A673 (cell line): ENCODE results near the gene RFXAP. TPM values are rescaled to one million over a fixed set of nuclear protein-coding genes. Genes with fewer than 3 reads are reported as not detected.

ENCODE experiments used
- BruUV-seq: library from RNA; stranded (reverse); fragments of 400-500 nt; replicated peaks from 2 replicates; lab custom pipeline; 2021; lab: Mats Ljungman, UMichigan
- CTCF ChIA-PET: fragments of 300-600 bp; sonication (Branson Sonifier 250); formaldehyde crosslinking; loops from one replicate; lab custom pipeline; 2022; ENCODE audit warnings: antibody characterized with exemption; lab: Charles Lee
- POLR2A ChIA-PET: fragments of 300-600 bp; sonication (Branson Sonifier 250); formaldehyde crosslinking; loops from one replicate; lab custom pipeline; 2022; ENCODE audit warnings: antibody characterized with exemption; ENCODE audit not compliant: low non-redundant PET; lab: Charles Lee
- DNase-seq: peaks from one replicate; pipeline ENCODE4 v3.0.0-alpha.2; 2015; ENCODE audit warnings: low spot score
- H3K27ac ChIP-seq: fragments of 200-600 bp; sonication (generic); 2 replicates; pipeline ENCODE4 v1.5.1; 2016; ENCODE audit warnings: mixed run types, low read depth, mild to moderate bottlenecking, mixed read lengths, antibody characterized with exemption, low read length; ENCODE audit not compliant: poor library complexity, severe bottlenecking
- H3K27me3 ChIP-seq: fragments of 200-600 bp; sonication (generic); replicated peaks from 2 replicates; pipeline ENCODE4 v1.6.1; 2017; ENCODE audit warnings: mixed run types, low read depth, mild to moderate bottlenecking, mixed read lengths, antibody characterized with exemption, low read length; ENCODE audit not compliant: insufficient read depth, poor library complexity
- H3K36me3 ChIP-seq: fragments of 200-600 bp; sonication (generic); 2 replicates; pipeline ENCODE4 v1.6.1; 2016; ENCODE audit warnings: mixed run types, mild to moderate bottlenecking, mixed read lengths, antibody characterized with exemption, low read length; ENCODE audit not compliant: insufficient read depth, poor library complexity, severe bottlenecking
- H3K4me1 ChIP-seq: fragments of 200-600 bp; sonication (generic); 2 replicates; pipeline ENCODE4 v1.6.1; 2017; ENCODE audit warnings: mixed run types, mild to moderate bottlenecking, mixed read lengths, antibody characterized with exemption, low read length; ENCODE audit not compliant: insufficient read depth, poor library complexity, severe bottlenecking
- H3K4me3 ChIP-seq: fragments of 200-600 bp; sonication (generic); 2 replicates; pipeline ENCODE4 v1.5.1; 2016; ENCODE audit warnings: low read depth, mixed run types, mild to moderate bottlenecking, mixed read lengths, low read length; ENCODE audit not compliant: poor library complexity, severe bottlenecking
- H3K9me3 ChIP-seq: fragments of 200-600 bp; sonication (generic); 2 replicates; pipeline ENCODE4 v1.6.1; 2016; ENCODE audit warnings: mixed run types, low read depth, mild to moderate bottlenecking, mixed read lengths, antibody characterized with exemption, low read length; ENCODE audit not compliant: poor library complexity, severe bottlenecking
- EZH2 ChIP-seq: fragments of 200-600 bp; sonication (generic); IDR thresholded peaks from 2 replicates; pipeline ENCODE4 v1.6.1; 2017; ENCODE audit warnings: borderline replicate concordance, low read depth, mild to moderate bottlenecking, mixed read lengths, antibody characterized with exemption, low read length; ENCODE audit not compliant: poor library complexity, severe bottlenecking
- intact Hi-C: fragments of 100-400 bp; cut with micrococcal nuclease; formaldehyde crosslinking; loops from one replicate; pipeline ENCODE4 v1.10.0; 2022; ENCODE audit not compliant: unreplicated experiment
- total RNA-seq: library from RNA; stranded (reverse); gene quantifications from 2 replicates; pipeline ENCODE4 v1.2.3, GENCODE V29; 2021
- TF ChIP-seq, protein P1 (sequence below): fragments of 300-800, 200-600 bp; sonication (generic); conservative IDR thresholded peaks from 2 replicates; pipeline ENCODE4 v1.5.1; 2017; ENCODE audit warnings: low read depth, mild to moderate bottlenecking, antibody characterized with exemption, low read length, moderate library complexity, mixed read lengths

RFXAP gene
- total RNA-seq, 1 experiment from 2014 or later = 29.2 TPM

DNA sequence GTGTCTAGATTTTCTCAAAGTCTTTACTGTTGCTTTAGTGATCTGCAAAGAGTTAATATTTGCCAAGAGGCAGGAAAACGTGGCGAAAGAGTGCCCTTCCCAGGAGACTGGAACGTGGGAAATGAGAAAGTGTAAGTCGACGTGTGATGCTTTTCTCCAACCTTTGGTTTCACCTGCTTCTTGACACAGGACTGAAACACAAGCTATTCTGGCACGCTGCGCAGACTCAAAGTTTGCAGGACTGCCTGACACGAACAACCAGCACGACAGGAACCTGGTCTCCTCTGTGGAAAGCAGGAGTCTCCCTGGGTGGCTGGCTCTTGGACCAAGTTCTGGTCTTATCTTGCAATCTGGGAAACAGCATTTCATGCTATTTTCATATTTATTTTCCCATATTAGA lies 28.6 kb downstream of the RFXAP start:
- ChIA-PET POLR2A (no interaction called here), CTCF (no interaction called here)
- no TSS peak for BruUV-seq

DNA sequence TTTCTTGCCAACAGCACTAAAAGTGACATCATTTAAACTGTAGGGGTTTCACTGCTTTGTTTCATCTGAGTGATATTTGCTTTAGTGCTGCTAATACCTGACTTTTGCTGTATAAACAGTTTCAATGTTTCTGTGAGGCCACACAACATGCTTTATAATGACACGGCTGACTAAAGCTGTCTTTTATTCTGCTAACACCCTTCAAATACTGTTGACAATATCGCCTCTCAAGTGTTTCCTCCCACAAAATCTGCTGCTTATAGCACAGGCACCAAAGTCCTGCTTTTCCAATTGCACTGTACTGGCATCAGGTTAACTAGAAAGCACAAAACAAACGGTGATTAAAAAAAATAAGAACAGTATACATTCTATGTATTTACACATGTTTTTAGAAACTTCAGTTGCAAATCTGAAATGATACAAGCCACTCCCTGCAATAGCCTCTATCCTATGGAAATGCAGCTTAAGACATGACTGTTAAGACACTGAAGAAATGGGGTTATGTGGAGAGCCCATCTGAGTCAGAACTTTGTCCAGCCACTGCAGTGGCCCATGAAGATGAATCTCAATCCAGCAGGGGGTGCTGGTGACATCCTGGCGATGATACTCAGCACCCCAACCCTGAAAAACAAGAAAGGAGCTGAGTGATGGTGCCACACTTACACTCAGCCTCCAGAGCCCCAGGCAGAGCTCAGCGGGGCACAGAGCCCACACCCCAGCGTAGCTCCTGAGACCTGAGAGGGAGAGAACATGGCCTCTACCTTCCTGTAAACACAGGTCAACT lies 29.4 kb downstream of the RFXAP start:
- Histone ChIP-seq H3K9me3 (no peaks in the 10 kb centered on the region), H3K4me1 (peaks cover 33% of the 10 kb centered on the region), H3K4me3 (no peak overlapping the region), H3K27ac (peak overlapping the region; percentile 54), H3K36me3 (peaks cover 16% of the 10 kb centered on the region), H3K27me3 (no peaks in the 10 kb centered on the region)
- intact Hi-C loops = loop anchor here (10.0 kb wide), 2 partner anchors 216 to 424 kb away; no protein-coding TSS in a partner anchor
- peak; percentile 36 for DNase-seq
- TF ChIP-seq, protein P1, sequence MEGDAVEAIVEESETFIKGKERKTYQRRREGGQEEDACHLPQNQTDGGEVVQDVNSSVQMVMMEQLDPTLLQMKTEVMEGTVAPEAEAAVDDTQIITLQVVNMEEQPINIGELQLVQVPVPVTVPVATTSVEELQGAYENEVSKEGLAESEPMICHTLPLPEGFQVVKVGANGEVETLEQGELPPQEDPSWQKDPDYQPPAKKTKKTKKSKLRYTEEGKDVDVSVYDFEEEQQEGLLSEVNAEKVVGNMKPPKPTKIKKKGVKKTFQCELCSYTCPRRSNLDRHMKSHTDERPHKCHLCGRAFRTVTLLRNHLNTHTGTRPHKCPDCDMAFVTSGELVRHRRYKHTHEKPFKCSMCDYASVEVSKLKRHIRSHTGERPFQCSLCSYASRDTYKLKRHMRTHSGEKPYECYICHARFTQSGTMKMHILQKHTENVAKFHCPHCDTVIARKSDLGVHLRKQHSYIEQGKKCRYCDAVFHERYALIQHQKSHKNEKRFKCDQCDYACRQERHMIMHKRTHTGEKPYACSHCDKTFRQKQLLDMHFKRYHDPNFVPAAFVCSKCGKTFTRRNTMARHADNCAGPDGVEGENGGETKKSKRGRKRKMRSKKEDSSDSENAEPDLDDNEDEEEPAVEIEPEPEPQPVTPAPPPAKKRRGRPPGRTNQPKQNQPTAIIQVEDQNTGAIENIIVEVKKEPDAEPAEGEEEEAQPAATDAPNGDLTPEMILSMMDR = peak; percentile 46
- no peak for TF ChIP-seq EZH2
- ChIA-PET CTCF (interaction anchor here (0.6 kb wide), 3 partner anchors 15 to 134 kb away, joined by 3 read pairs; no protein-coding TSS in a partner anchor), POLR2A (interaction anchor here (0.5 to 0.6 kb wide), 2 partner anchors 13 to 264 kb away, joined by 3 to 4 read pairs; no protein-coding TSS in a partner anchor)
- no TSS peak for BruUV-seq

More for the DNA sequence above, 28.6 kb downstream of the RFXAP start:
- Histone ChIP-seq H3K4me3 (no peak overlapping the region), H3K36me3 (peaks cover 8% of the 10 kb centered on the region), H3K4me1 (peaks cover 37% of the 10 kb centered on the region), H3K9me3 (no peaks in the 10 kb centered on the region), H3K27me3 (no peaks in the 10 kb centered on the region), H3K27ac (peak overlapping the region; percentile 54)
- intact Hi-C loops = loop anchor here (10.0 kb wide), 2 partner anchors 217 to 423 kb away; no protein-coding TSS in a partner anchor
- no peak for TF ChIP-seq EZH2
- TF ChIP-seq, protein P1 = no peak
- no peak for DNase-seq

- no peak for TF ChIP-seq EZH2
- TF ChIP-seq, protein P1 = peak; percentile 57
- peak; percentile 51 for DNase-seq
- intact Hi-C loops = no loop called here
- Histone ChIP-seq H3K36me3 (peaks cover 15% of the 10 kb centered on the region), H3K9me3 (no peaks in the 10 kb centered on the region), H3K27ac (peak overlapping the region; percentile 40), H3K4me1 (peaks cover 18% of the 10 kb centered on the region), H3K27me3 (no peaks in the 10 kb centered on the region), H3K4me3 (no peak overlapping the region)
- POLR2A ChIA-PET = no interaction called here
- BruUV-seq = no TSS peak
- CTCF ChIA-PET = interaction anchor here (0.7 kb wide), 1 partner anchor 22 kb away, joined by 5 read pairs; no protein-coding TSS in a partner anchor
Observed at GRCh38 chr13:36850790-36851438, 31.9 kb downstream of the RFXAP start.
